ENCODE results near the gene PLD5.
A peak's percentile ranks its signal among the peaks of the same experiment; 100 is the strongest.
"Not testable (repeated sequence)": the region's sequence is repeated elsewhere in the genome, so short reads cannot be mapped to it uniquely, and the experiment has no call there.

PLD5 gene

GRCh38 chr1:242147096-242147976 lies 377.2 kb downstream of the PLD5 start:
- DNase-seq (ENCODE audit: low read depth): peak; percentile 18

DNA sequence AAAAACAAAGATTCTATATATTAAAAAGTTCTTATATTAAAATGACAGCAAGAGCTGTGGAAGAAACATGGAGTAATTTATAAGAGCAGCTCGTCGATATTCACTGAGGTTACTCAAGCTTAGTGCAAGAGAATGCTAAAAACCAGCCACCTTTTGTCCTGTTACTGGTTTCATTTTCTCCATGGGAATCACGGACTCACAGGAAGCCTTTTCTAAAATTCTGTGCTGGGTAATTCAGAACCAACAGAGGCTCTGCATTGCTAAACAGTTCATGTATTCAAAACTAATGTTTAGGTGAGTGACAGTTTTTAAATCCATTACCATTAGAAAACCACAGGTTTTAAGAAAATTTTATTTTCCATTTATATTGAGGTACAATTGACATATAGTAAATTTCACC lies 377.8 kb downstream of the PLD5 start:
- peak; percentile 0 for DNase-seq (ENCODE audit: low read depth)

- no peak for DNase-seq (ENCODE audit: low read depth)
Measured at GRCh38 chr1:242140836-242141235, 383.7 kb downstream of the PLD5 start.

DNA sequence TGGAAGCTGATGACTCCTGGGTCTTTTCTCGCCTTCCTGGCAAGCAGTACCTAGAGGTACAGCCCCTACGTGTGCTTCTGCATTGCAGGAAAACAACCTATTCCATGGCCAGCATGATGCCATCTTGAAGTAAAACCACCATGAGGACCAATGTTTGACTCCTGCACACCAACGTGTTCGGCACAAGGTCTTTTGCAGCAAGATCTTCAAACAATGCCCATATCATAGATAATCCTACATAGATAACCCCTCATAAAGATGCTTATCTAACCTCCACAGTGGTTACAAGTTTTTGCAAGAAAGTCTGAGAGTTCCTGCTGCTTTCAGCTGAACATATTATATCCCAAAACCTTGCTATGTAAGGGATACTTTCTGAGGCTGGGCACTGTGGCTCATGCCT lies 384.5 kb downstream of the PLD5 start:
- DNase-seq (ENCODE audit: low read depth): no peak

DNA sequence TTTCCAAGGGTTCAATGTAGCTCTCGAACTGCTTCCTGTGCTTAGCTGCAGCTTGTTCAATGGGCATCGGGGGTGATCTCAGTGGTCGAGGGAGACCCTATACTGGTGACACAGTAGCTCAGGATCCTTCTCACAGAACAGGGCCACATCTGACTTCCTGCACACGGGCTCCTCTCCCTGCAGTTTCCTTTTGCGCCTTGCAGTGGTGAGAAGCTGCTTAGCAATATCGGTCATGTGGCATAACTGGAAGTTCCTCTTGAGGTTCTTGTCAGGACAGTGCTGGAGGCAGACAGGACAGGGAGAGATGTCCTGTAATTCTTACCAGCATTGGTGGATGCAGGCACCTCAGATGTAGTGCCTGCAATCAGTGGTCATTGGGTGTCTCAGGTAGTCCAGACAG lies 385.1 kb downstream of the PLD5 start:
- no peak for DNase-seq (ENCODE audit: low read depth)

GRCh38 chr1:242133796-242134195 lies 390.7 kb downstream of the PLD5 start:
- no peak for DNase-seq (ENCODE audit: low read depth)

GRCh38 chr1:242133351-242133750 lies 391.1 kb downstream of the PLD5 start:
- DNase-seq (ENCODE audit: low read depth): no peak

DNA sequence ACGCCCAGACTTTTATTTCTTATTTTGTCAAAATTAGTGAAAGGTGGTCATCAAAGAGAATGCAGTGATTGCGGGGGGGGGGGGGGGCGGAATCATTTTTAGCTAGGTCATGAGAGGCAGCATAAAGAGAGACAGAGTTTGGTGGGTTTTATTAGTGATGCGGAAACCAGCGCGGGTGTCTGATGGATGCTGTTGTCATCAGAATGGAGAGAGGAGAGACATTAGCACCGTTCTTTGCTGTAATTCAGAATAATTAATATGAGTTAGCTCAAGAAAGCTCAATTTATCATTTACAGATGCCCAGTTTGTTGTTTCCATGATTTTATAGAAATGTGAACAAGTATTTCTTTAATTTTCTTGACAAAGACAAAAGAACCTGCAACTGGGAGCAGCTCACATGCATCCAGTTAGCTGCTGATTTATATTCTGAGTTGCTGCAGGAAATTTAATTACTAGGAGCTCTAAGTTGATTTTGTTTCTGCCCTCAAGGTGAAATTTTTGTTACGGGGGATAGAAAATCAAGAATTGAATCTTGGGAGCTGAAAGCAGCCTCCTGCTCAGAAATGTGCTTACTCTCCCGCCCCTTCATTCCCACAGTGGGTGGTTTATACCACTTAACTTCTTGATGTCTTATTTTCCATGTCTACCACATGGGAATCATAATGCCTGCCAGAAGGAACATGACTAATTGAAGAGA lies 392.2 kb downstream of the PLD5 start:
- no peak for DNase-seq (ENCODE audit: low read depth)

GRCh38 chr1:242128951-242129502 lies 395.5 kb downstream of the PLD5 start:
- DNase-seq (ENCODE audit: low read depth): peak; percentile 0

DNA sequence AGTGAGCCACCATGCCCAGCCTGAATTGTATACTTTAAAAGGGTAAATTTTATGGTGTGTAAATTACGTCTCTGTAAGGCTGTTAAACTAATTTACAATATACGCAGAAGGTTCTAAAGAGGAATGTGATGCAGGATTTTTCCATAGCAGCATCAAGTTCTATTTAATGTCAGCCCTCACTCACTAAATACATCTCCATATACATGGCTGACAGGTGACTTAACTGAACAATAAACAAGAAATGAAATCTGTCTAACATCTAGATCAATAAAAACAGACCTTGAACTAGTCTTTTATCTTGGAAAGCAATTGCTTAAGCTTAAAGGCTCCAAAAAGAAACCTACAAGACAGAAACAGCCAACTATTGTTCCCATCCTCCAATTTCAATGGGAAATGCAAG lies 404.1 kb downstream of the PLD5 start:
- no peak for DNase-seq (ENCODE audit: low read depth)

GRCh38 chr1:242100921-242101320 lies 423.6 kb downstream of the PLD5 start:
- DNase-seq (ENCODE audit: low read depth): no peak

- DNase-seq (ENCODE audit: low read depth): not testable (repeated sequence)
Measured at GRCh38 chr1:242097283-242097682, 427.2 kb downstream of the PLD5 start.

DNA sequence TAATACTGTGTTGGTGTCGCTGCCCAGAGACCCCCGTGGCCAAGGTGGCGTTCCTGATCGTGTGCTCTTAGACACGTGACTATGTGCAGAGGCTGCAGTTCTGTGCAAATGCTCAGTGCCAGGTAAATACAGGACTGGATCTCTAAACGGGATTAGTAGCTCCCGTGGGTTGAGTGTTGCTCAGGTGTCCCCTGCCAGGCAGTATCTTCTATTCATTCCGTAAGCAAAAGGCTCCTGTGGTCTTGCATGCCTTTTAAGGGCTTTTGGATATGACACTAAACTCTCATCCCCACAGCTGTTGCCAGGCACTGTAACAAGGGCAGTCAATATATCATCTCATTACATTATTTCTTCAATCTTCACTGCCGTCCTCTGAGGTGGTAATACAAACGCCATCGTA lies 431.4 kb downstream of the PLD5 start:
- DNase-seq (ENCODE audit: low read depth): no peak

DNA sequence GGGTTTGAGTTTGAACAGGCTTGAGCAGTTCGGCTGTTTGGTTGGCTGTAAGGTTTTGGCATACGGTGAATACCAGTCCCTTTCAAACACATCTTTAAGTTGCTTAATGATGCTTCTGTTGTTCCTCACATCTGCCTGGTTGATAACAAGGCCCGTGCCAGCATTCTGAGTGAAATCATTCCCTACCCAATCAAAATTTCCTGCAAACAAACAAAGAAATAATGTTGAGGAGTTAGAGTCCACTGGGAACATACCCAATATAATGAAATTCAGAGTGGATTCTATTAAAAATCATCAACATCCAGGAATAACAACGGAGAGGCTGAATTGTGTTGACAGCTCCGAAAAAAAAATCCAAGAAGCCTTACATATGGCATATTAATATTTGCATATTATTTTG lies 434.6 kb downstream of the PLD5 start:
- no peak for DNase-seq (ENCODE audit: low read depth)

- no peak for DNase-seq (ENCODE audit: low read depth)
Measured at GRCh38 chr1:242088875-242089274, 435.6 kb downstream of the PLD5 start.

- DNase-seq (ENCODE audit: low read depth): no peak
Measured at GRCh38 chr1:242086706-242087105, 437.8 kb downstream of the PLD5 start.

DNA sequence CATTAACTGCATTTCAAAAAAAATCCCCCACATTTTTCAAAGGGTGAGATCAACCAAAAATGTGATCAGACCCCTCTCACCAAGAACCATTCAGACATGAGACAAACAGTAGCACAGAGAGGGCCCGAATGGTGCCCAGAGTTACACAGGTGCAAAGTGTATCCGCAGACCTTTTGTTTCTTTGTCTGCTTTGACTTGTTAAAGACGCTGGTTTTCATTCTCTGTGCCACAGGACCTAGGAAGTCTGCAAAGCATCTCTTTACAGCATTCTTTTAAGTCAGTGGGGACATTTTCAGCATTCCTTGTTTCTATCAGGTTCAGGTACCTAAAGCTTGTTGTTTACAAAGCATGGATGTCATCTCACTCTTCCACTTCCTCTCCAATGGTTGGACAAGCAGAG lies 438.4 kb downstream of the PLD5 start:
- no peak for DNase-seq (ENCODE audit: low read depth)

DNA sequence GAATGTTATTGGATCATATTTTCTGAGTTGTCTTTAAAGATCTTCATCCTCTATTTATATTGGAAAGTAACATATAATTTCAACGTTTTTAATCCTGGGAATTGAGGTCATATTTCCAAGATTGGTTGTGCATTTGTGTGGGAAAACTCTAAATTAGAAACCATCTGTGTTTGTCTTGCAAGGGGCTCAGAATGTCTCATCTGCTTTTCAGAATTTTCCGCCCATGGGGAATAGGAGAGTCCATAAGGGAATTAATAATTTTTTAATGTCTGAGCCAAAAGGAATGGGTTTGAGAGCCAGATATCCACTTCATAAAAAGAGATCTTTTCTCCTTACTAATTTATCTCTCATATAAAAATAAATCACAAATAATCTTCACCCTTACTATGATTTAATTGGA lies 440.8 kb downstream of the PLD5 start:
- no peak for DNase-seq (ENCODE audit: low read depth)

GRCh38 chr1:242081446-242081845 lies 443.1 kb downstream of the PLD5 start:
- no peak for DNase-seq (ENCODE audit: low read depth)

DNA sequence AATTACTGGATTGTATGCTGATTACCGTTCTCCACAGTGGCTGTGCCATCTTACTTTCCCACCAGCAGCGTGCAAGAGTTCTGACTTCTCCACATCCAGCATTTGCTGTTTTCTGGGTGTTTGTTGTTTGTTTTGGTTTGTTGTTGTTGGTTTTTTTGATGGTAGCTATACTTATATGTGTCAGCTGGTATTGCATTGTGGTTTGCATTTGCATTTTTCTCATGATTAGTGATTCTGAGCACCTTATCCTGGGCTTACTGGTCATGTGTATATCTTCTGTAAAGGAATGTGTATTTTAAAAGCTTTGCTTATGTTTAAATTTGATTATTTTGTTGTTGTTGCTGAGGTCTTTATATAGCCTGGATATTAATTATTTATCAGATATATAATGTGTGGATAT lies 458.7 kb downstream of the PLD5 start:
- no peak for DNase-seq (ENCODE audit: low read depth)

DNA sequence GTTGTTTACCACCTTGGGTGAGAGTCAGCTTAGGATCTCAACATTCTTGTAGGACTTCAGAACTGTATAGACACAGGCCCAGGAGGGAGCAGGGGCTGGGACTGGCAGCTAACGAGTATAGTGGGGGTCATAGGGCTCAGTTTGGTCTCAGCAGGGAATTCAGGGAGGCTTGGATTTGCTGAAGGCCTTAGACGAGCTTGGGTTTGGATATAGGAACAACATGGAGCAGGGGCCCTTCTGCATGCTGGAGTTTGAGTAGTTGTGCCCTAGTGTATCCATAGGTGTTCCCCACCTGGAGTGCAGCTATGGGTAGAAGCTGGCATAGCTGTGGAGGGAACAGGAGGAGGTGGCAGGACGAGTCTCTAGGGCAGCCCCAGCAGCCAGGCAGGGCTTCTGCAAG lies 462.2 kb downstream of the PLD5 start:
- DNase-seq (ENCODE audit: low read depth): no peak

- no peak for DNase-seq (ENCODE audit: low read depth)
Measured at GRCh38 chr1:242059976-242060375, 464.5 kb downstream of the PLD5 start.

- DNase-seq (ENCODE audit: low read depth): not testable (repeated sequence)
Measured at GRCh38 chr1:242058582-242058981, 465.9 kb downstream of the PLD5 start.

Measured in stromal cell of bone marrow (primary cell).